Activated naive CD8-positive, alpha-beta T cell treated with anti-CD3 and anti-CD28 coated beads, Interleukin-2, amount 50 U/mL, for 16 hours (primary cell): ENCODE results near the gene SLAIN1.
"Not testable (repeated sequence)": the region's sequence is repeated elsewhere in the genome, so short reads cannot be mapped to it uniquely, and the experiment has no call there.

Source experiments
- DNase-seq: peaks from one replicate; pipeline ENCODE4 v3.0.0-alpha.2; 2020; ENCODE audit warnings: low read depth, low spot score

SLAIN1 gene

DNA sequence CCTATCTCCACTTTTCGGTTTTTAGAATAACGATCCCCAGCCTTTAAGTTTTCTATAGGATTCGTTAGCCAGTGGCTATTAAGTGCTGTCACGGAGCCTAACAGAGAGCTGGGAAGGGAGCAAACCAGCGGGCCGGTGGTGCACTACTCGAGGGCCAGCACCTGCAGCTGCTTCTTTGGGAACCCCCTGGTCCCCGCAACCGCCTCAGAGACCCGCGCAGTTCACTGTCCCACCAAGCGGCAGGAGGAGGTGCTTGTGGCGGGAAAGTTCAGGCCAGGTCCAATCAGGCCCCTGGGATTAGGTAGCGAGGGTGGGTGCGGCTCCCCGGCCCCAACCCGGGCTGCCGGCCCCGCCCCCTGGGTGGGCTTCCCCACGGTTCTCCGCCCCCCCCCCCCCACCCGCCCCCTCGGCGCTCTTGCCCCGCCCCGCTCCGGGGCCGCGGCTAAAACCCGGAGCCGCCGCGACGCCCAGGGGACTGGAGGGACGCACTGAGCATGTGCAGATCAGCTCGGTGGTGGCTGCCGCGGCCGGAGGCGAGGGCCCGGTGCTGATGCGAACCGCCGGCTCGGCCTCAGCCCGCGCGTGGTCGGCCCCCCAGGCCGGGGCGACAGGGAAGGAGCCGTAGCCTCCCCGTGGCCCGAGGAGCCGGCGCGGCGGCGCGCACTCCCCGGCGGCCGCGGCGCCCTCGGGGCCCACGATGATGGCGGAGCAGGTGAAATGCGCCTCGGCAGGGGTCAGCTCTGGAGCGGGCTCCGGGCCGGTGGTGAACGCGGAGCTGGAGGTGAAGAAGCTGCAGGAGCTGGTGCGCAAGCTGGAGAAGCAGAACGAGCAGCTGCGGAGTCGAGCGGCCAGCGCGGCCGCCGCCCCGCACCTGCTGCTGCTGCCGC is at the start of gene SLAIN1:
SLAIN1 (plus strand) TSS at position 471 of the 887 bp plus-strand sequence; CDS start at position 698, 227 bp downstream.
- peak; percentile 60 for DNase-seq

DNA sequence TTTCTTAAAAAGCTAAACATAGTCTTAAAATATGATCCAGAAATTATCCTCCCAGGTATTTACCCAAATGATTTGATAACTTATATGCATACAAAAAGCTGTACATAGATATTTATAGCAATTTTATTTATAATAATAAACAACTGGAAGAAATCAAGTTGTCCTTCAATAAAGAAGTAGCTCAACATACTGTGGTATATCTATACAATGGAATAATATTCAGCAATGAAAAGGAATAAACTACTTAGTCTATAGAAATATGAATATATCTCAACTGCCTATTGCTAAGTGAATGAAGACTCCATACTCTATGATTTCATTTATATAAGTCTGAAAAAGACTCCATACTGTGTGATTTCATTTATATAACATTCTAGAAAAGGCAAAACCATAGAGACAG is 47.1 kb upstream of the SLAIN1 start:
- no peak for DNase-seq

DNA sequence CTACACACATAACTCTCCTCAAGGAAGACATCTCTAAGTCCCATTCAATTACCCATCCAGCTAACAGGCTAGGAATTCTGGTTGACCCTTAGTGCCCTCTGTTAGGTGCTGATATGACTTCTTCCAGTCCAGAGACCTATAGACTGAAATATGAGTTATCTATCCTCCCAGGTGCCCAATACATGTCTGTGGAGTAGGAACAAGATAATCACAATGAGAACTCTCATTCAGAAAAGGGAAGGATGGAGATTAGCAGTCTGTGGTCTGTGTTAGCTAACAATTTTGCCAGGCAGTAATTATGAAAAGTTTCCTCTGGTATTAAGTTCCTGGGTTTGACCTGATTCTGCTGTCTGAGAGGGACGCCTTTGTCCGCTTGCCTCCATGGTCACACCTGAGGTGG is 44.2 kb upstream of the SLAIN1 start:
- DNase-seq, result no peak

DNA sequence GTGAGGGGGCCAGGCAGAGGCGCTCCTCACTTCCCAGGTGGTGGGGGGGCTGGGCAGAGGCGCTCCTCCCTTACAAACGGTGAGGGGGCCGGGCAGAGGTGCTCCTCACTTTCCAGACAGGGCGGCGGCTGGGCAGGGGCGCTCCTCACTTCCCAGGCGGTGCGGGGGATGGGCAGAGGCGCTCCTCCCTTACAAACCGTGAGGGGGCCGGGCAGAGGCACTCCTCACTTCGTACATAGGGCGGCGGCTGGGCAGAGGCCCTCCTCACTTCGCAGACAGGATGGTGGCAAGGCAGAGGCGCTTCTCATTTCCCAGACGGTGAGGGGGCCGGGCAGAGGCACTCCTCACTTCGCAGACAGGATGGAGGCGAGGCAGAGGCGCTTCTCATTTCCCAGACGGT is 37.5 kb upstream of the SLAIN1 start:
- DNase-seq, result not testable (repeated sequence)

DNA sequence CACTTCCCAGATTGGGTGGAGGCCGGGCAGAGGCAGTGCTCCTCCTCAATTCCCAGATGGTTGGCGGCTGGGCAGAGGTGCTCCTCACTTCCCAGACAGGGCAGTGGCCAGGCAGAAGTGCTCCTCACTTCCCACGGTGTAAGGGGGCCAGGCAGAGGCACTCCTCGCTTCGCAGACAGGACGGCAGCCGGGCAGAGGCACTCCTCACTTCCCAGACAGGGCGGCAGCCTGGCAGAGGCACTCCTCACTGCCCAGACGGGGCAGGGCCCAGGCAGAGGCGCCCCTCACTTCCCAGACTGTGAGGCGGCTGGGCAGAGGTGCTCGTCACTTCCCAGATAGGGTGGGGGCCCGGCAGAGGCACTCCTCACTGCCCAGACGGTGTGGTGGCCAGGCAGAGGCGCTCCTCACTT is 36.6 kb upstream of the SLAIN1 start:
- no peak for DNase-seq

DNA sequence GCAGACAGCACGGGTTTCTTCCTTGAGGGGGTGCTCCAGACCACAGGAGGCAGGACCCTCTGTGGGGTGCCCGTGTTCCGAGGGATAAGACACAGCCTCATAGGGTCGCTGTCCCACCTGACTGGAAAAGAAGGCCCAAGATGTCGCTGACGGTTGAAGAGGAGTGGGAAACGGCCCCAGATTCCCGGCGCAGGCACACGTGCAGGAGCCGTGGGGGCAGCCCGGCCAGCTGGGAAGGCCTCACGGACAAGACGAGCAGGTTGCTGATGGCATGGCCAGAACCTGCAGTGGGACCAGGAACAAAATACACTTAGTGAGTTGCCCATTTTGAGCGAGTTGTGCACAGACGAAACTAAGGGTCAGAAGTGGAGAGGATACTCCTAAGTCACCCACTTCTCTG is 35.2 kb upstream of the SLAIN1 start:
- not testable (repeated sequence) for DNase-seq

DNA sequence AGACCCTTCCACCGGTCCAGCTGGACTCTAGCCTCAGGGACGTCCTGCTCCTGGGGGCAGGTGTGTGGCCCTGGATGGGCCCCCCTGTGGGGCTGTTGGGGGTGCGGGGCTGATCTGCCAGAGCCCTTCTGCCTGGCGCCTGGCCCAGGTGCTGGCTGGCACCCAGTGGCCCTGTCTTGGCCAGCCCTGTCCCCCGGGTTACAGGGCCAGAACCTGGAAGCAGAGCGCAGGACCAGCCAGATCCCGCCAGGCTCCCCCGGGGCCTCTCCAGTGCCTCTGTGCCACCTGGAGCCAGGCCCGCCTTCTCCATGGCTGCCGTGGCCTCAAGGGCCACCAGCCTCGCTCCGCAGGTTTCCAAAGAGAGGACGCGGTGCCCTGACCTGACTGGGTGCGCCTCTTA is 34.7 kb upstream of the SLAIN1 start:
- DNase-seq, result not testable (repeated sequence)

DNA sequence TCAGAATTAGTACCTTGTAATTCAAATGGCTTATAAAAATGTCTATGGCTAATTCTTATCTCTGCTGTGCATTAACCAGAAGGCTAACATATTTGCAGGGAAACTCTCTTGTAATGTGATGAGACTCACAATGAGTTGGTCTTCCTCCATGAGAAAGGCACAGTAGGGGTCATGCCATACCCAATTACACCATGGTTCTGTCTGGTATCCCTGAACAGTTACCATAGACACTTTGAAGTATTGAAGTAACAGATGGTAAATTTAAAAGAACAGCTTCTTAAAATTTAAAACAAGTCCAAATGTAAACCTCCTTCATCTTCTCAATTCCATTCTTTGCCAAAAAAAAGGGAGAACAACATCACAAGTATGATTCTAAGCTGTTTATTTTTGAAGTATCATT is 22.6 kb upstream of the SLAIN1 start:
- DNase-seq, result no peak

DNA sequence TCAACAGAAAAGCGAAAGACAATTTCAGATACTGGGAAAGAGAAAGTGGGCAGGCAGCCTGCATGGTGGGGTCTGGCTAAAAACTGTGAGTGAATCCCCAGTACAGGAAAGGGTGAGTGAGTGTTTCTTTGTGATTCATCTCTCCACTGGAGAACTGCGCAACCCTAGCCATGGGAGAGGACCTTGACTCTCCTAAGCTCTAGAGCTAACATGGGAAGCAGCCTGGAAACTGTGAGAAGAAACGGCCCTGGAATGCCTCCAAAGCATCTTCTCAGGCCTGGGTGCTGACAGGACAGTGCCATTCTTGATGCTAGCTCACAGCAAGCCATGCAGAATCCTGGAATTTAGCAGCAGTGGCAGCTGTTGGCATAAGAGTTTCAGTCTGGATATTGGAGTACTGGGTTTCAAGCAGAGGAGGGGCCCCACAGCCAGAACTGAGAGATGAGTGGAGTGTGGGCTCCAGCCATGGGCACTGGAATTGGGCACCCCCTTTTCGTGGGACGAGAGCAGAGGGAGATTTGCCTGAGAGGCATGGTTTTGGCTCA is 18.7 kb upstream of the SLAIN1 start:
- no peak for DNase-seq

DNA sequence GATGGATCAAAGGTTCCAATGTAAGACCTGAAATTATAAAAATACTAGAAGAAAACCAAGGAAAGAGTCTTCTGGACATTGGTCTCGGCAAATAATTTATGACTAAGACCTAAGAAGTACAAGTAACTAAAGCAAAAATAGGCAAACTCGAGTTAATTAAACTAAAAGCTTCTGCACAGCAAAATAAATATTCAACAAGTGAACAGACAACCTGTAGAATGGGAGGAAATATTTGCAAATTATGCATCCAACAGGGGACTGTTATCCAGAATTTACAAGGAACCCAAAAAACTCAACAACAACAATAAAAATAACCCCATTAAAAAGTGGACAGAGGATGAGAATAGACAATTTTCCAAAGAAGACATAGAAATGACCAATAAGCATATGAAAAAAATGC is 9.7 kb upstream of the SLAIN1 start:
- DNase-seq, result no peak

DNA sequence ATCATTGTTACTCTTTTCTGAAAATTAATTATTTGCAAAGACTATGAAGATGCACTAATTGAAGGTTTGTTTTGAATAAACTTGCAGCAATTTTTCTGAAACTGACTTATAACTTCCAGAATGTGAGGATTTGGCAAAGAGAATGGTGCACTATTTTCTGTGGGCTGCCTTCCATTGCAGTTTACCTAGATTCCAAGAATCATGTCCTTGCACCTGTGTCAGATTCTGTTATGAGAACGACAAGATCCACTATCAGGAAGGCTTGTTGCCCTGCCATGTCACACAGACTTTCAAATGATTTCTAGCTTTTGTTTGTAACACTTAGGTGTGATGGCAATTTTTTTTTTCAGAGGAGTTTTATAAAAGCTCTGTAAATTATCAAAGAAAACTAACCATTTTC is 5.6 kb upstream of the SLAIN1 start:
- DNase-seq, result no peak

DNA sequence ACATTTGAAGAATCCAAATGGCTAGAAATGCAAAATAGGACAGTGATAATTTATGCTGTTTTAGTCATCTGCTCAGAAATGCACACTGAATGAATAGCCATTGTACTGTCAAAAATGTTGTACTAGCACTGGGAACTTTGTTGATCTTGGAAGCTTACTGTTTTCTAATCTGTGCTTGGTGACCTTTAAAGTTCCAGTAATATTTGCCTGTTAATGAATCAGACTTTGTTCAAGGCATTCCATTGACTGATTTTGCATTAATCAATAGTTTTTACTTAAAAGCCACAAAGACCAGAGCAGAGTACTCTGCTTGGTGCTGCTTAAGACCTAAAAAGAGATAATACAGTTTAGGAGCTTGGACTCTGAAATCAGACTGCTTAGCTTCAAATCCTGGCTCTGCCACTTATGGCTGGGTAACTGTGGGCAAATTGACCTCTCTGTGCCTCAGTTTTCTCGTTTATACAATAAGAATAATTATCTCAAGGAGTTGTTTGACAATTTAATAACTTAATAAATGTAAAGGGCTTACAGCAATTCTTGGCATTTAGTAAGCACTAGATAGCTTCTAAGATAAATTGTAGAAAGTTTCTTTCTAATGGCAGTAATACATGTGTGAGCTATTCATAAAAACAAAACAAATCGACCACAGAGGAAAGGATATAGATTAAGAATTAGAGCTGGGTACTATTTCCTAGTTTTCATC is 4.6 kb upstream of the SLAIN1 start:
- no peak for DNase-seq

DNA sequence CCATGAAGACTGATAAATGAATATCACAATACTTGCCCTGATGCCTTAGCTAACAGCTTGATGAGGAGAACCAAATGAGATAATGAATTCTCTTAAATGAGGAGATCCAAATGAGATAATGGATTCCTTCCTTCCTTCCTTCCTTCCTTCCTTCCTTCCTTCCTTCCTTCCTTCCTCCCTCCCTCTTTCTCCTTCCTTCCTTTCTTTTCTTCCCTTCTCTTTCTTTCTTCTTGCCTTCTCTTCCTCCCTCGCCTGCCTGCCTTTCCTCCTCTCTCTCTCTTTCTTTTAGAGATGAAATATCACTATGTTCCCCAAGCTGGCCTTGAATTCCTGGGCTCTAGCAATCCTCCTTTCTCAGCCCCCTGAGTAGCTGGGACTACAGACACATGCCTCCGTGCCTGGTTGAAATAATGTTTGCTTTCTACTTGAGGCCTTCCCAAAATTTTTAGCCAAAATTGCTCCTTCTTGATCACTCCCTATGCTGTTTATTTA is 4.0 kb upstream of the SLAIN1 start:
- no peak for DNase-seq

DNA sequence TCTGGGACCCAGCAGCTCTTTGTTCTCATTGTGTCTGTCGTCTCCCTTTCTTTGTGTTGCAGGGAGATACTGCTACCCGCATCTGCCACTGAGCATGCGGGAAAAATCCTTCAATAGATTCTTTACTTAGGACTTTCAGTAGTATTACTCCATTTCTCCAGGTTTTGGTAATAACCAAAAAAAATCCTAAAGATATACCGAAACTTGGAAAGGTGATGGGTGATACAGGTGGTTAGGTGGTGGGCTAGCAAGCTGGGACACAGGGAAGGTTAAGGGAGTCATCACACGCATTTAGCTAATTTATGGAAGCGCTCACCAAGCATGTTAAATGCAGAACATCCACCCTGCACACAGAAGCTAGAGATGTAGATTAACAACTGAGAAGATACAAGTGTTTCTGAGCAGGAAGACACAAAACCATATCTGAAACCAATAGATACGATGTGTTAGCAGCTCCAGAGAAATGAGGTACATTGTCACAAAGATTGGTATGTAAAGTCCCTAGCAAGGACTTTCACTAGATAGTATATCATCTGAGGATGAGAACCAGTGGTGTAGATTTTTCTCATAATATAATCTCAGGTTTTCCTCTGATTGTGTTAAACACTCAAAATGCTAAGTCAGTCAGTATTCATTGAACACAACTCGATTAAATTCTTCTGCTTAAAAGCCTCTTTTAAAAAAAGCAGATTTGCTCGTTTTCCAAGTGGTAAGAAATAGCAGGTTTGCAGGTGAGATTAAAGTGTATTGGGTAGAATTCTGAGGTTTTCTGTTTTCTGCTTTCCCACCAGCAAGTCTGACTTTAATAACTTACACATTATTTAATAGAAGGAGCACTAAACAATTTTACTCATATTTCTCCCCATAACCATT is 1.2 kb upstream of the SLAIN1 start:
- no peak for DNase-seq

DNA sequence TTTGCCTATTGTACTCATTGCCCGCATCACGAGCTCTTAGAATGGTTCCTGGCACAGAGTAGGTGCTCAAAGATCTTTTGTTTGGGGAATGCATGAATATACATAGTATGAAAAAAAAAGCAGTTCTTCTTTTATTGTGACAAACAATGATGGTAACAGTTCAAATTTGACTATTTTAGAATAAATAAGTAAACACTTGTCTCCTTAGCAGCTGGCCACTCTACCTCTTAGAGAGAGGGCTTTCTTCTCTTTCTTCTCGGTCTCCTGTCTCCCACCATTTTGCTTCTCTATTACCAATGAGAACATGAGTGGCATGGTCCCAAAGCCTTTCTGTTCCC is 639 bp upstream of the SLAIN1 start:
- no peak for DNase-seq

DNA sequence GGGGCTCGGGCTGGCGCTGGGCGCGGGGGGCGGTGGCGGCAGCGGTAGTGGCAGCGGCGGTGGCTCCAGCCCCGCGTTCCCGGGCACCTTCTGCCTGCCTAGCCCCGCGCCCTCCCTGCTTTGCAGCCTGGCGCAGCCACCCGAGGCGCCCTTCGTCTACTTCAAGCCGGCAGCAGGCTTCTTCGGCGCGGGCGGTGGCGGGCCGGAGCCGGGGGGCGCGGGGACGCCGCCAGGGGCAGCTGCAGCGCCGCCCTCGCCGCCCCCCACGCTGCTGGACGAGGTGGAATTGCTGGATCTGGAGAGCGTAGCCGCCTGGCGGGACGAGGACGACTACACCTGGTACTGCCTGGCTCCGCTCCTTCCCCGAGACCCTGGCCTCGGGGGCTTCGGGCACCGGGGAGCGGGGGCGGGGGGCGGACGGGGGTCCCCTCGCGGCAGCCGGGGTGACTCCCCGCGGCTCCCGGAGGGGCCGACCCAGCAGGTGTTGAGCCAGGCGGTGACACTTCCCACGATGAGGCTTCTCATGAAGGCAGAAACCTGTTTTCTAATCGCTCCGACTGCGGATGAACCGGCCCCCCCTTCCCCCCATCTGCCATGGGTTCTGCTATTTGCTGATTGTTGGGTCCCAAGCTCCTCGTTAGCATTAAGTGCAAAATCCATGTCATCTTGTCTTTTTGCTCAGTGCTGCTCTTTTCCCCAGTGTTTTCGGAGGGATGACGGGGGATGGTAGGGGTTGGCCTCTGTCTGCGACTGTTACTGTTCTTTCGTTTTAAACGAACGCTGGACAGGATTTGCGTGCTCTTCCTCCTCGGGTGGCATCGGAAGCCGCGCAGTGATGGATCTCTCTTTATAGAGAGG is 943 bp downstream of the SLAIN1 start:
- DNase-seq, result peak; percentile 16

DNA sequence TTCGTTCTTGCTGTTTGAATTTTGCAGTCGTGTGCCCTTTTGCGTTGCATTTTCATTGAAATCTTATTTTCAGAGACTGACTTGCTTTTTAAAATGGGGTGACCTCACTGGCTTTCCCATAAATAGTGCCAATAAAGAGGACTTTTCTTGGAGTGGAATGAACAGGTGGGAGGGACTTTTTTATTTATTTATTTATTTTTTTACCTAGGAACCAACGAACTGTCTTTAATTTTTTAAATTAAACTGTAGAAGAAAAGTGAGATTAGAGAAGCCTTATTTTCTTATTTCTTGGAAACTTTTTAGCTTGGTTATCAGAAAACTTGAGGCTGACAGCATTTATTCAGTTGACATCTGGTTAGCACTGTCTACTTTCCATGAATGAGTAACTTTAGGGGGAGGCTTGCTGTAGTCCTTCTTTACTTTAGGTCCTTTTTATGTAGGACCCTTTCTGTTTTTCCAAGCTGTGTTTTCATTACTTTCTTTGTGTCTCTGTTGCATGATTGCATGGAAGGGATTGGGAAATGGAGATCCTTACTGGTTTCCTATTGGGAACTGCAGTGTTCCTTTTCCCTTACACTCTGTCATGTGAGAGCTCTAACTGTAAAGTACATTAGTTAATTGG is 1.7 kb downstream of the SLAIN1 start:
- DNase-seq, result no peak

DNA sequence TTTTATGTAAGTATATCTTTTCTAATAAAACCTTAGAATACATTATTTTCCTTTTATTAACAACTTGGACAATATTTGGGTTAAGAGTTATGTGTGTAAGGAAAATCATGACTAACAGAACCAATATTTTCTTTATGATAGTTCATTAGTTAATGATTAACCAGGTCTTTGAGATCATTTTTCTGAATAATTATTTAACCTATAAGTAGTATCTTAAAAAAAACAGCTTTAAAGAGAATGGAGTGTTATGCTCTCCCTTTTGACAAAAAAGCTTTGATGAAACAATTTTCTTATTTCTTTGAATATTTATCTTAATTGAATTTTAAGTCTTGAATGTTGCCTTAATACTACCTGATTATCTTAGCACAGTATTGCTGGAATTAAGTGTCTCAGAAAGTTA is 3.8 kb downstream of the SLAIN1 start:
- DNase-seq, result no peak

DNA sequence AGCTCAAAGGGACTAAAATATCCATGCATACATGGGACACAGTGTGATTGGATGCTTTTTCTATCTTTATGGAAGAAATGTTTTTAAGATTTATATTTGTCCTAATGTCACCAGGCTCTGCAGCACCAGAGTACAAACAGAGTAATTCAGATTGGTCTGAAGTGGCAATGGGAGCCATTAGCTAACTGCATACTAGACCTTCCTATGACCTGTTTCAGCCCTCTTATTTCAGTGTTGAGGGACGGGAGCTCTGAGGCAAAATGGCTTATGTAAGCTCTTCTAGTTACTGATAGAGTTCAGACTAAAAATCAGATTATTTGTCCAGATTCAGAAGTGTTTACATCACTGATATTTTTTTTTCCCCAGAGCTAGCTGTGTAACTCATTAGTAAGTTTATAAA is 4.9 kb downstream of the SLAIN1 start:
- no peak for DNase-seq

DNA sequence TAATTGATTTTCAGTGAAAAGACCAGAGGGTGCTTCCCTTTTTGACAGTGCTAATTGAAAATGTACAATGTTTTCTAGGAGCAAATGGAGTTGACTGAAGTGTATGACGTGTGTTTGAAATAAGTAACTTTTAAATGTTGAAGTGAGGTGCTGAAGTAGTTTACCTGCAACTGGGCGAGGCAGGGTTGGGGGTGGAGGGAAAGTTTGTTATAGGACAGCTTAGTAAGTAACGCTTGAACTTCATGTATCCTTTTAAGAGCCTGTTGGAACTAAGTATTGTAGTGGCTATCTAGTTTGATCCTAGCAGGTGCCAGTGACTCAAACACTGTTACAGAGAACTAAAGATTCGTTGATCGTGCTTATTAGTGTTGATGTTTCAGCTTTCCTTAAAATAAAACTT is 5.9 kb downstream of the SLAIN1 start:
- DNase-seq, result no peak
